HepG2 (cell line): ENCODE measurements around the gene KMT2D. TPM values are rescaled to one million over a fixed set of nuclear protein-coding genes. Genes with fewer than 3 reads are reported as not detected.
A peak's percentile ranks its signal among the peaks of the same experiment; 100 is the strongest.

Experiments used
- BCLAF1 ChIP-seq: fragments of 450-650 bp; IDR thresholded peaks from 2 replicates; pipeline ENCODE4 v1.6.1; 2017; ENCODE audit warnings: mild to moderate bottlenecking
- HOXA5 ChIP-seq: sonication (generic); formaldehyde crosslinking; IDR thresholded peaks from 2 replicates; pipeline ENCODE4 v1.4.0; 2020; ENCODE audit warnings: missing genetic modification reagents
- LCORL ChIP-seq, 2 experiments: fragments of 450-650 bp in 1 of 2; sonication (generic) in 1 of 2; formaldehyde crosslinking in 1 of 2; IDR thresholded peaks; 2 replicates each; pipeline versions ENCODE4 v1.5.0 to v1.6.1; 2017 to 2020; ENCODE audit warnings: antibody characterized with exemption in 1 of 2, missing genetic modification reagents in 1 of 2
- NBN ChIP-seq: fragments of 450-650 bp; conservative IDR thresholded peaks from 2 replicates; pipeline ENCODE4 v1.6.1; 2017
- PATZ1 ChIP-seq: sonication (generic); formaldehyde crosslinking; IDR thresholded peaks from 2 replicates; pipeline ENCODE4 v1.4.0; 2020; ENCODE audit warnings: missing genetic modification reagents
- RFX5 ChIP-seq: IDR thresholded peaks from 2 replicates; pipeline ENCODE4 v1.6.1; 2011; ENCODE audit warnings: low read depth, low read length, improper control_type of control experiment
- SP5 ChIP-seq: IDR thresholded peaks from 2 replicates; pipeline ENCODE4 v1.6.1; 2016; ENCODE audit warnings: low read depth, borderline replicate concordance
- TIGD3 ChIP-seq: sonication (generic); formaldehyde crosslinking; IDR thresholded peaks from 2 replicates; pipeline ENCODE4 v1.5.1; 2020; ENCODE audit warnings: mild to moderate bottlenecking, missing genetic modification reagents, borderline replicate concordance
- ZEB1 ChIP-seq: IDR thresholded peaks from 2 replicates; pipeline ENCODE4 v1.6.1; 2012; ENCODE audit warnings: mild to moderate bottlenecking, low read depth, inconsistent platforms; ENCODE audit not compliant: insufficient replicate concordance
- ZFYVE20 ChIP-seq: sonication (generic); formaldehyde crosslinking; IDR thresholded peaks from 2 replicates; pipeline ENCODE4 v1.8.0; 2023; ENCODE audit warnings: low read depth, mild to moderate bottlenecking, moderate library complexity, missing genetic modification reagents, borderline replicate concordance
- ZNF460 ChIP-seq: sonication (generic); formaldehyde crosslinking; IDR thresholded peaks from 2 replicates; pipeline ENCODE4 v1.5.1; 2020; ENCODE audit warnings: missing genetic modification reagents, mild to moderate bottlenecking, borderline replicate concordance
- polyA plus RNA-seq, 8 experiments: library from polyadenylated mRNA; depleted of rRNA in 3 of 8; stranded (reverse) in 7 of 8; unstranded in 1 of 8; fragments of >200 nt; fragmentation: Illumina TruSeq in 4 of 8; extraction: Trizol in 4 of 8; gene quantifications; 2 replicates each; pipeline versions ENCODE4 v1.2.1 to v1.2.3, GENCODE V29; 2011 to 2016; ENCODE audit warnings: low read depth in 4 of 8, missing spikeins in 1 of 8, mixed read lengths in 1 of 8; ENCODE audit not compliant: insufficient read depth in 1 of 8
- total RNA-seq, 5 experiments: library from RNA; depleted of rRNA; stranded (reverse); fragments of >200 nt; fragmentation: Illumina TruSeq; extraction: Trizol; gene quantifications; 2 replicates each; pipeline ENCODE4 v1.2.3, GENCODE V29; 2016; ENCODE audit warnings: low read depth in 1 of 5
- TF ChIP-seq, protein P1 (sequence below): sonication (generic); formaldehyde crosslinking; IDR thresholded peaks from 2 replicates; pipeline ENCODE4 v1.4.0; 2020; ENCODE audit warnings: mild to moderate bottlenecking, missing genetic modification reagents, borderline replicate concordance
- TF ChIP-seq, protein P2 (sequence below): sonication (generic); formaldehyde crosslinking; IDR thresholded peaks from 2 replicates; pipeline ENCODE4 v1.4.0; 2020; ENCODE audit warnings: missing genetic modification reagents

Gene KMT2D
- total and polyA plus RNA-seq, 2 of the 13 experiments (the other 11 are each of a cell fraction or from before 2014, with no cell fraction given): 8.1 to 10.4 TPM

- TF ChIP-seq, protein P1, sequence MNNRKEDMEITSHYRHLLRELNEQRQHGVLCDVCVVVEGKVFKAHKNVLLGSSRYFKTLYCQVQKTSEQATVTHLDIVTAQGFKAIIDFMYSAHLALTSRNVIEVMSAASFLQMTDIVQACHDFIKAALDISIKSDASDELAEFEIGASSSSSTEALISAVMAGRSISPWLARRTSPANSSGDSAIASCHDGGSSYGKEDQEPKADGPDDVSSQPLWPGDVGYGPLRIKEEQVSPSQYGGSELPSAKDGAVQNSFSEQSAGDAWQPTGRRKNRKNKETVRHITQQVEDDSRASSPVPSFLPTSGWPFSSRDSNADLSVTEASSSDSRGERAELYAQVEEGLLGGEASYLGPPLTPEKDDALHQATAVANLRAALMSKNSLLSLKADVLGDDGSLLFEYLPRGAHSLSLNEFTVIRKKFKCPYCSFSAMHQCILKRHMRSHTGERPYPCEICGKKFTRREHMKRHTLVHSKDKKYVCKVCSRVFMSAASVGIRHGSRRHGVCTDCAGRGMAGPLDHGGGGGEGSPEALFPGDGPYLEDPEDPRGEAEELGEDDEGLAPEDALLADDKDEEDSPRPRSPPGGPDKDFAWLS: no peak
- TF ChIP-seq SP5 (CRISPR knock-in tag) (no peak; the same call in 1 of the 2 replicates), RFX5 (no peak), ZNF460 (CRISPR knock-in tag) (no peak), PATZ1 (CRISPR knock-in tag) (no peak; the same call in 1 of the 2 replicates), TIGD3 (CRISPR knock-in tag) (no peak), ZEB1 (no peak), LCORL (IDR thresholded peaks at IDR 0.05) (no peak), LCORL (CRISPR knock-in tag; IDR thresholded peaks at IDR 0.05) (no peak; the same call in 1 of the 2 replicates), BCLAF1 (no peak), NBN (no peak), ZFYVE20 (no peak), HOXA5 (CRISPR knock-in tag) (no peak)
- TF ChIP-seq, protein P2, sequence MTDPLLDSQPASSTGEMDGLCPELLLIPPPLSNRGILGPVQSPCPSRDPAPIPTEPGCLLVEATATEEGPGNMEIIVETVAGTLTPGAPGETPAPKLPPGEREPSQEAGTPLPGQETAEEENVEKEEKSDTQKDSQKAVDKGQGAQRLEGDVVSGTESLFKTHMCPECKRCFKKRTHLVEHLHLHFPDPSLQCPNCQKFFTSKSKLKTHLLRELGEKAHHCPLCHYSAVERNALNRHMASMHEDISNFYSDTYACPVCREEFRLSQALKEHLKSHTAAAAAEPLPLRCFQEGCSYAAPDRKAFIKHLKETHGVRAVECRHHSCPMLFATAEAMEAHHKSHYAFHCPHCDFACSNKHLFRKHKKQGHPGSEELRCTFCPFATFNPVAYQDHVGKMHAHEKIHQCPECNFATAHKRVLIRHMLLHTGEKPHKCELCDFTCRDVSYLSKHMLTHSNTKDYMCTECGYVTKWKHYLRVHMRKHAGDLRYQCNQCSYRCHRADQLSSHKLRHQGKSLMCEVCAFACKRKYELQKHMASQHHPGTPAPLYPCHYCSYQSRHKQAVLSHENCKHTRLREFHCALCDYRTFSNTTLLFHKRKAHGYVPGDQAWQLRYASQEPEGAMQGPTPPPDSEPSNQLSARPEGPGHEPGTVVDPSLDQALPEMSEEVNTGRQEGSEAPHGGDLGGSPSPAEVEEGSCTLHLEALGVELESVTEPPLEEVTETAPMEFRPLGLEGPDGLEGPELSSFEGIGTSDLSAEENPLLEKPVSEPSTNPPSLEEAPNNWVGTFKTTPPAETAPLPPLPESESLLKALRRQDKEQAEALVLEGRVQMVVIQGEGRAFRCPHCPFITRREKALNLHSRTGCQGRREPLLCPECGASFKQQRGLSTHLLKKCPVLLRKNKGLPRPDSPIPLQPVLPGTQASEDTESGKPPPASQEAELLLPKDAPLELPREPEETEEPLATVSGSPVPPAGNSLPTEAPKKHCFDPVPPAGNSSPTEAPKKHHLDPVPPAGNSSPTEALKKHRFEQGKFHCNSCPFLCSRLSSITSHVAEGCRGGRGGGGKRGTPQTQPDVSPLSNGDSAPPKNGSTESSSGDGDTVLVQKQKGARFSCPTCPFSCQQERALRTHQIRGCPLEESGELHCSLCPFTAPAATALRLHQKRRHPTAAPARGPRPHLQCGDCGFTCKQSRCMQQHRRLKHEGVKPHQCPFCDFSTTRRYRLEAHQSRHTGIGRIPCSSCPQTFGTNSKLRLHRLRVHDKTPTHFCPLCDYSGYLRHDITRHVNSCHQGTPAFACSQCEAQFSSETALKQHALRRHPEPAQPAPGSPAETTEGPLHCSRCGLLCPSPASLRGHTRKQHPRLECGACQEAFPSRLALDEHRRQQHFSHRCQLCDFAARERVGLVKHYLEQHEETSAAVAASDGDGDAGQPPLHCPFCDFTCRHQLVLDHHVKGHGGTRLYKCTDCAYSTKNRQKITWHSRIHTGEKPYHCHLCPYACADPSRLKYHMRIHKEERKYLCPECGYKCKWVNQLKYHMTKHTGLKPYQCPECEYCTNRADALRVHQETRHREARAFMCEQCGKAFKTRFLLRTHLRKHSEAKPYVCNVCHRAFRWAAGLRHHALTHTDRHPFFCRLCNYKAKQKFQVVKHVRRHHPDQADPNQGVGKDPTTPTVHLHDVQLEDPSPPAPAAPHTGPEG (CRISPR knock-in tag): peak; percentile 34; the same call in 1 of the 2 replicates
Observed at GRCh38 chr12:49069507-49070346, 9.1 kb upstream of the KMT2D start, which contains the start of gene RHEBL1 (continued).
